Measurements from ENCODE around the gene CNTN4. TPM values are rescaled to one million over a fixed set of nuclear protein-coding genes. Genes with fewer than 3 reads are reported as not detected.

The CNTN4 gene
- total RNA-seq, 6 experiments from 2014 or later = not detected

GRCh38 chr3:2711081-2711480 lies 612.4 kb downstream of the CNTN4 start:
- DNase-seq = no peak
- Mint-ChIP-seq H3K4me3 (no peak overlapping the region), H3K36me3 (ENCODE audit: low read depth) (peaks cover 4% of the 10 kb centered on the region; the same call in 1 of the 2 replicates), H3K9me3 (peaks cover 6% of the 10 kb centered on the region; the same call in 1 of the 2 replicates), H3K27me3 (ENCODE audit: insufficient read depth) (no peaks in the 10 kb centered on the region), H3K4me1 (ENCODE audit: low read depth) (no peaks in the 10 kb centered on the region), H3K27ac (no peak overlapping the region)
- TF ChIP-seq CTCF (IDR thresholded peaks at IDR 0.05) = no peak

GRCh38 chr3:2713923-2714322 lies 615.3 kb downstream of the CNTN4 start:
- H3K36me3 Mint-ChIP-seq (ENCODE audit: low read depth) = peaks cover 4% of the 10 kb centered on the region; the same call in 1 of the 2 replicates
- H3K27ac Mint-ChIP-seq = no peak overlapping the region
- peak; percentile 41; the same call in 1 of the 2 replicates for TF ChIP-seq CTCF (IDR thresholded peaks at IDR 0.05)
- peaks cover 13% of the 10 kb centered on the region for H3K9me3 Mint-ChIP-seq
- no peak overlapping the region for H3K4me3 Mint-ChIP-seq
- DNase-seq = no peak
- H3K27me3 Mint-ChIP-seq (ENCODE audit: insufficient read depth) = no peaks in the 10 kb centered on the region
- no peaks in the 10 kb centered on the region for H3K4me1 Mint-ChIP-seq (ENCODE audit: low read depth)

GRCh38 chr3:2714834-2715233 lies 616.2 kb downstream of the CNTN4 start:
- TF ChIP-seq CTCF (IDR thresholded peaks at IDR 0.05) = no peak

GRCh38 chr3:2727101-2727500 lies 628.4 kb downstream of the CNTN4 start:
- Mint-ChIP-seq H3K27ac (no peak overlapping the region), H3K4me3 (no peak overlapping the region), H3K27me3 (ENCODE audit: insufficient read depth) (no peaks in the 10 kb centered on the region; the same call in 1 of the 2 replicates), H3K4me1 (ENCODE audit: low read depth) (no peaks in the 10 kb centered on the region), H3K9me3 (peaks cover 63% of the 10 kb centered on the region), H3K36me3 (ENCODE audit: low read depth) (no peaks in the 10 kb centered on the region; the same call in 1 of the 2 replicates)
- no peak for TF ChIP-seq CTCF (IDR thresholded peaks at IDR 0.05)
- DNase-seq = no peak

More at GRCh38 chr3:2714834-2715233, 616.2 kb downstream of the CNTN4 start:
- H3K36me3 Mint-ChIP-seq (ENCODE audit: low read depth) = peaks cover 4% of the 10 kb centered on the region; the same call in 1 of the 2 replicates
- H3K9me3 Mint-ChIP-seq = peaks cover 16% of the 10 kb centered on the region
- no peak overlapping the region for H3K4me3 Mint-ChIP-seq
- H3K27ac Mint-ChIP-seq = no peak overlapping the region
- no peak for DNase-seq
- no peaks in the 10 kb centered on the region for H3K4me1 Mint-ChIP-seq (ENCODE audit: low read depth)
- H3K27me3 Mint-ChIP-seq (ENCODE audit: insufficient read depth) = no peaks in the 10 kb centered on the region

GRCh38 chr3:2727610-2728318 lies 629.1 kb downstream of the CNTN4 start:
- H3K36me3 Mint-ChIP-seq (ENCODE audit: low read depth) = no peaks in the 10 kb centered on the region; the same call in 1 of the 2 replicates
- no peaks in the 10 kb centered on the region; the same call in 1 of the 2 replicates for H3K27me3 Mint-ChIP-seq (ENCODE audit: insufficient read depth)
- peaks cover 59% of the 10 kb centered on the region for H3K9me3 Mint-ChIP-seq
- DNase-seq = no peak
- no peak for TF ChIP-seq CTCF (IDR thresholded peaks at IDR 0.05)
- no peaks in the 10 kb centered on the region for H3K4me1 Mint-ChIP-seq (ENCODE audit: low read depth)
- H3K27ac Mint-ChIP-seq = no peak overlapping the region
- no peak overlapping the region for H3K4me3 Mint-ChIP-seq
